Measurements from ENCODE around the gene PEF1.

The PEF1 gene, protein sequence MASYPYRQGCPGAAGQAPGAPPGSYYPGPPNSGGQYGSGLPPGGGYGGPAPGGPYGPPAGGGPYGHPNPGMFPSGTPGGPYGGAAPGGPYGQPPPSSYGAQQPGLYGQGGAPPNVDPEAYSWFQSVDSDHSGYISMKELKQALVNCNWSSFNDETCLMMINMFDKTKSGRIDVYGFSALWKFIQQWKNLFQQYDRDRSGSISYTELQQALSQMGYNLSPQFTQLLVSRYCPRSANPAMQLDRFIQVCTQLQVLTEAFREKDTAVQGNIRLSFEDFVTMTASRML

DNA sequence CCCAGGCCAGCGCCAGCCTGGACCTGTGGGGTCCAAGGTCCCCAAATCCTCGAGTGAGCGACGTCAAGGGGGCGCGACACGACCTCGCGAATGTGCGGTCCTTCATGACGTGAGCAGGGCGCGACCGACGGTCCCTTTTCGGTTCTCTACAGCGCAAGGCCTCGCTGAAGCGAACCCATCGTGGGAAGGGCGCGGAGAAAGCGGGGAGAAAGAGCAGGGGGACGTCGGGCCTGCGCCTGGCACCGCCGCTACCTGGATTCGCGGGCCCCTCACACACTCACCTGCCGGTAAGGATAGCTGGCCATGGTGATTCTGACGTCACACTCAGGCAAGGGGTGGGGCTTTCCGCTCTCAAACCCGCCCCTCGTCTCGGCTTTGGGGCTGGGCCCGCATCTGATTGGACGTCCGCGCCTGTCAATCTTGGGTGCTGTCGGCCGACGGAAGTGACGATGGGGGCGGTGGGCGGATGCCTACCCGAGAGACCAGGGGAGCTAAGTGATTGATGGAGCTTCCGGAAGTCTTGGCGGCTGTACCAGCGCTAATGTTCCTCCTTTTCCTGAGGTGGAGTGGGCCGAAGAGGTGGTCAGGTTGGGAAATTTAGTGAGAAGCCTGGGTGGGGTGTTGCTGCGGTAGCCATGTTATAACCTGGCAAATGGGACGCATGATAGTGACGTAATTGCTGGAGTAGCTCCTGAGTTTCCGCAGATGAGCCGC is at the start of gene PEF1:
Gene PEF1 (minus strand): TSS at position 317 of the 714 bp plus-strand sequence. CDS start 12 bp downstream, at position 305.
- DNase-seq, result peak; percentile 100

DNA sequence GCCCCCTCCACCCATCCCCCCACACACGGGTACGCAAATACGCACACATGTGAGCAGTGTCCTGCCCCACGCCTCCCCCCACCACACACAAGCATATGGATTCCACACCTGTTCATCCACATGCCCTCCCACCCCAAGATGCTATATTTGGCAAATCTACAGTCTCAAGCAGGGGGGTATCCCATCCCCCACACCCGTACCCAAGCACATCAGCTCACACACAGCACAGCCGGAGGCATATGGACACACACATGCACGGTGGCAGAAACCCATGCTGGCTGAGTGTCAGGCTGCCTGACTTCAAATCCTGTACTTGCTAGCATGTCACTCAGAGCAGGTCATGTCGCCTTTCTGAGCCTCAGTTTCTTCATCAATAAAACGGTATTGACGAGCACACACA is 48.6 kb upstream of the PEF1 start:
- DNase-seq, result no peak

GRCh38 chr1:31691951-31692350 is 47.3 kb upstream of the PEF1 start:
- no peak for DNase-seq

GRCh38 chr1:31691446-31691845 is 46.8 kb upstream of the PEF1 start:
- no peak for DNase-seq

GRCh38 chr1:31690921-31691320 is 46.2 kb upstream of the PEF1 start:
- DNase-seq, result no peak

GRCh38 chr1:31689854-31690253 is 45.2 kb upstream of the PEF1 start:
- DNase-seq, result no peak

DNA sequence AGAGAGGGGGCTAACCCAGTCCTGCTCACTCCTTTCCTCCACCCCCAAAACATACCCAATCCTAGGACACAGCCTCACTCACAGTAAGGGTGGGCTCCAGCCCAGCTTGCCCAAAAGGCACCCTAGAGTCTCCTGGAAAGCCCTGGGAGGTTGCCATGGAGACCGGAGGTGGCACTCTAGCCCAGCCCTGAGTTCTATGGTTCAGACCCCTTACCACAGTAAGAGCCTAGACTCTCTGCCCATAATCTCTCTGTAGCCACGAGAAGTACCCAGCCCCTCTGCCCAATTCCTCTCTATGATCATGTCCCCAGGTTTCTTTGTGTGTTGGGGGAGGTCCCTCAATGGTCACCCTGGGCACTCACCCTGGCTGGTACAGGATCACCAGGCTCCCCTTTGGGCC is 44.7 kb upstream of the PEF1 start:
- no peak for DNase-seq

DNA sequence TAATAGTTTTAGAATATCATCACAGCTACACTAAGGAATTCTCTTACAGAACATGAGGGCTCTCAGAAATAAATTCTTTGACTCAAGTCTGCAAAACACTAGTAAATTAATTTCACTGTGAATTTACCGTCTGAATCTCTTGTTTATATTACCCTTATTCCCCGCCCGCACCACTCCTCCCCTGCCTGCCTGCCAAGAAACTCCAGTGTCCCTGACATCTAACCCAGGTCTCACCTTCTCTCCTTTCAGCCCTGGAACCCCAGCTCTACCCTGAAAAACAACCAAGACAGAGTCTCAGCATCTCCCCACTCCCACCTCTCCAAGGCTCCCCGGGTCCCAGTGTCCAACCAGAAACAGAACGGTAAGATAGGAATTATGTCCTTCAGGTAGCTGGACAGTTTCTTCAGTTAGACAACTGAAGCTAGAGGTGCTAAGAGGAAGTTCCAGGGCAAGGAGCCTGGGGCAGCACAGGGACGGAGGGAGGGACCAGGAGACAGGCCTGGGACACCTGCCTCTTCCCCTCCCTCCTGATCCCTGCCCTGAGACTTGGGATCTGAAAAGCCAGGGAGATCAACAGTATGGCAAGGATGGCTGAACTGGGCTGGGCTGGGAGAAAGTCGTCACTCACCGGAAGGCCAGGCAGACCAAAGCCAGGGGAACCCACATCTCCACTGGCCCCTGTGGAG is 43.7 kb upstream of the PEF1 start:
- DNase-seq, result no peak

- DNase-seq, result no peak
These were observed 42.9 kb upstream of the PEF1 start for GRCh38 chr1:31687601-31688000.

DNA sequence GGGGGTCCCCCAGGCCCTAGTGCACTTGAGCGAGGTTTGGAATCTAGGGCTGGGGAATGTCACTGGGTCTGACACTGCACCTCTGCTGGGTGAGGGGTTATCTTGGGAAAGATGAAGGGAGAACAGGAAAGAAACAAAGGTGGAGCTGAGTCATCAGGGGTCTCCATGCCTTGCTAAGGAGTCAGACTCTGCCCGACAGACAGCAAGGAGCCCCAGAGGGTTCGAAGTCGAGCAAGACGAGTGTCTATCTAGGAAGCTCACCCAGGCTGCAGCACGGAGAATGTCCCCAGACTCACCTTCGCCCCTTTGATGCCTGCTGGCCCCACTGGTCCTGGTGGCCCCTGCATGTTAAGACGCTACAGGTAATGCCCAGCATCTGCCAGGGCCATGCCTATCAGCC is 41.1 kb upstream of the PEF1 start:
- DNase-seq, result no peak

- peak; percentile 33 to 43 for DNase-seq
These were observed 39.3 kb upstream of the PEF1 start for GRCh38 chr1:31683997-31684396.

GRCh38 chr1:31681415-31681814 is 36.7 kb upstream of the PEF1 start:
- DNase-seq, result no peak

DNA sequence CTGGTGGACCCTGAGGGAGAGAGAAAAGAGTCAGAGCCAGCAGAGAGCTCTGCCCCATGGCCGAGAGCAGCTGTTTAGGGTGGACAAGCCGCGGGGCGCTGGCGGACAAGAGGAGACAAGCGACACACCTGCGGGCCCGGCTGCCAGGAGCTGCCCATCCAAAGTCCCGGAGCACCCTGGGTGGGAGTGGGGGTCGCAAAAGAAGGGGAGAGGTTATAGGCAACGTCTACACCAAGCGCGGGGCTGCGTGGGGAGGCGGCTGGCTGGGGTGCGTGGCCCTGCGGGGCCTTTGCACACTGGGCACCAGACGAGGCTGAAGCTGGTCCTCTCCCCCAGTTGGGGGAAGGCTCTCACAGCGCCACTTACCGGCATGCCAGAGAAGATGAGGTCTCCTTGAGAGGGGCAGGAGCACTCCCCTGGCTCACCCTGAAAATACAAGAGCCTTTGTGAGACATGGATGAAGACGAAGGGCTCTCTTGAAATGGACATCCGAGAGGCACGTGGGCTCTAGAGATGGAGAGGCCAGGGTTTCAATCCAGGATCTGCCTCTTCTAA is 35.1 kb upstream of the PEF1 start:
- DNase-seq, result no peak

DNA sequence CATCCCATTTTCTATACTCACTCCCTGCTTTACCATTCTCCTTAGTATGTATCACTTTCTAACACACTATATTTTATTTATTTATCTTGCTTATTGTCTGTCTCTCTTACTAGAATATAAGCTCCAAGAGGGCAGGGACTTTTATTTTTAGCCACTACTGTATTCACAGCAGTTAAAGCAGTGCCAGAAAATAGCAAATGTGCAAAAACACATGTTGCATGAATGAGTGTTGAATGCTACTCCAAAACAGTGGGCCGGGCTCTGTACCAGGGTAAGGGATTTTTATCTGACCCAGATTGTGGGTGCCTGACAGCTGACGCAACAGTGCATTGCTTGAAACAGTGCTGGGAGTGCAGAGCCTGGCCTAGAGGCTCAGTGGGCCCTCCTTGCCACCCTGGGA is 34.4 kb upstream of the PEF1 start:
- DNase-seq, result no peak

GRCh38 chr1:31678681-31679080 is 34.0 kb upstream of the PEF1 start:
- DNase-seq, result no peak

GRCh38 chr1:31677949-31678348 is 33.3 kb upstream of the PEF1 start:
- no peak for DNase-seq

DNA sequence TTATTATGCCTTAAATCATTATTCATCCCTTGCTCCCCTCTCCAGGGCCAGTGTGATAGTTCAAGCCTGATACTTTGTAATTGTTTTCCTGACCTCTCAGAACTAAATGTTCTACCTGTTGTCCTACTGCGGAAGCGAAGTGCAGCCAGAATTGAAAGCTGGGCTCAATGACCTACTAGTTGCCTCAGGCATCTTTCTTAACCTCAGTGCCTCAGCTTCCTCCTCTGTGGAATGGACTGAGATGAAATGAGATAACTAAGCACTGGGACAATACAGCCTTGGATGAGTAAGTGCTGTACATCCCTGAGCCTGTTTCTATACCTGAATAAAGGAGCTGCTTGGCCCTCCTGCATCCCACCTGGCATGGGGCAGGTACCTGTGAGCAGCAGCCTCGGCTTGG is 32.7 kb upstream of the PEF1 start:
- no peak for DNase-seq

- no peak for DNase-seq
These were observed 31.1 kb upstream of the PEF1 start for GRCh38 chr1:31675756-31676155.

- no peak for DNase-seq
These were observed 30.5 kb upstream of the PEF1 start for GRCh38 chr1:31675161-31675560.

DNA sequence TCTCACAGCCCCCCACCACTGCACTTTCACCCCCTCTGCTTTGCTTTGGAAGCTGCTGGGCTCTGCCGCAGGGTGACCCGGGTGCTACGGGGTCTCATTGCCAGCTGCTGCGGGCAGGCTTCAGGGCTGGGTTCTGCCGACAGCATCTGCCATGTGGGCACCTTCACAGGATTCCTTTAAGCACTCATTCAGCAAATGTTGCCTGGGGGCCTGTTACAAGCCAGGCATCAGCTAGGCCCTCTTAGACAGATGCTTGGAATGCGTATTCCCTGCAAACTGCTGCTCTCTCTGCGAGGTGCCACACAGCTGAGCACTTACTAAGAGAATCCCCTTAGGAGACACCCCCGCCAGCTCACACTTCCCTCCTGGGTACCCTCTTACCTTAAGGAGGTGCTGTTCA is 29.9 kb upstream of the PEF1 start:
- no peak for DNase-seq

DNA sequence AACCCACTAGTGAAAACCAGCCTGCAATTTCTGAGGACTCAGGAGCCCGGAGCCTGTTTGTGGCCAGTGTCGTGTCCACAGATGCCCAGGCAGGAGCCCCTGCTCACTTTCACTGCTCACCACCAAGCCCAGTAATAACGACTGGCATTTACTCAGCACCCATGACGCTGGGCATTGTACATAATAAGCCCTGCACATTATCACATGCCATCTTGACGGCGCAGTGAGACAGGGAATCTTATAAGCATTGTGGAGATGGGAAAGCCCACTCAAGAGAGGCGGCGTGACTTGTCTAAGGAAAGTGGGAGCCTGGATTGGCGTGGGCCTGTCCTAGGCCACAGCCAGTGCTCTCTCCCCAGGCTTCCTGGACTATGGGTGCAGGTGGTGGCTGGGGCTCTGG is 28.8 kb upstream of the PEF1 start:
- DNase-seq, result no peak

GRCh38 chr1:31672986-31673385 is 28.3 kb upstream of the PEF1 start:
- no peak for DNase-seq

GRCh38 chr1:31671561-31672201 is 27.0 kb upstream of the PEF1 start:
- DNase-seq, result no peak

Measured in activated T-cell treated with anti-CD3 and anti-CD28 coated beads, Interleukin-2, amount 50 U/mL, for 48 hours (primary cell).